ENCODE data around the gene ACTL9. TPM values are rescaled to one million over a fixed set of nuclear protein-coding genes. Genes with fewer than 3 reads are reported as not detected.

ACTL9 gene
- total and polyA plus RNA-seq, 2 donors (not counting 3 experiments of a cell fraction or from before 2014, with no cell fraction given) = not detected

GRCh38 chr19:8695911-8696310 lies 2.7 kb downstream of the ACTL9 start:
- intact Hi-C loops (cut with micrococcal nuclease) (no loop called here), dilution Hi-C loops (cut with MboI; ENCODE audit: extremely low pct_ligation_motif_present, low sequenced_read_pairs) (no loop called here)

More at GRCh38 chr19:8695911-8696310, 2.7 kb downstream of the ACTL9 start:
- Histone ChIP-seq H2AFZ (ENCODE audit: low read depth, low read length) (no peak overlapping the region), H3K79me2 (ENCODE audit: control insufficient read depth, insufficient read depth, low read length) (no peaks in the 10 kb centered on the region), H3K27ac (ENCODE audit: insufficient read depth, low read depth, low read length) (no peak overlapping the region), H3K4me1 (ENCODE audit: control insufficient read depth, extremely low read depth, insufficient read depth, low read length) (no peaks in the 10 kb centered on the region), H3K4me3 (replicated peaks in 1 of 3; ENCODE audit: insufficient read depth in 1 of 3, low read depth in 1 of 3, low read length in 3 of 3) (no peak overlapping the region), H3K4me2 (ENCODE audit: insufficient read depth, low read length) (no peak overlapping the region), H3K9me1 (replicated peaks; ENCODE audit: control insufficient read depth, extremely low read depth, insufficient read depth, low read length) (no peaks in the 10 kb centered on the region), H3K27me3 (ENCODE audit: control insufficient read depth in 2 of 2, insufficient read depth in 2 of 2, low read length in 2 of 2) (no peaks in the 10 kb centered on the region), H3K9me3 (replicated peaks; ENCODE audit: control insufficient read depth, insufficient read depth, low read length) (no peaks in the 10 kb centered on the region), H3K9ac (replicated peaks; ENCODE audit: extremely low read depth, insufficient read depth, low read length) (no peak overlapping the region), H3K36me3 (ENCODE audit: control insufficient read depth in 2 of 2, extremely low read depth in 1 of 2, insufficient read depth in 2 of 2, low read length in 2 of 2) (no peaks in the 10 kb centered on the region), H4K20me1 (replicated peaks; ENCODE audit: control insufficient read depth, extremely low read depth, insufficient read depth, low read length) (no peaks in the 10 kb centered on the region)
- CTCF ChIA-PET = no interaction called here
- no peak for TF ChIP-seq CTCF (IDR thresholded peaks at IDR 0.05; ENCODE audit: extremely low read depth in 1 of 2, insufficient read depth in 1 of 2, low read depth in 1 of 2, low read length in 2 of 2)
- TF ChIP-seq POLR2A (IDR thresholded peaks at IDR 0.05; ENCODE audit: low read depth, low read length) = no peak
- no peak for TF ChIP-seq POLR2AphosphoS5 (IDR thresholded peaks at IDR 0.05; ENCODE audit: insufficient read depth, low read depth, low read length)
- TF ChIP-seq MYC (IDR thresholded peaks at IDR 0.05; ENCODE audit: low read depth, low read length) = no peak
- TF ChIP-seq EZH2 (IDR thresholded peaks at IDR 0.05; ENCODE audit: borderline replicate concordance, low read depth, low read length, severe bottlenecking) = no peak
- TF ChIP-seq JUN (IDR thresholded peaks at IDR 0.05; ENCODE audit: borderline replicate concordance, insufficient read depth, insufficient read length, low read depth) = no peak
- no peak for TF ChIP-seq FOS (IDR thresholded peaks at IDR 0.05; ENCODE audit: borderline replicate concordance, insufficient read depth, low read length)
- TF ChIP-seq, protein P1, sequence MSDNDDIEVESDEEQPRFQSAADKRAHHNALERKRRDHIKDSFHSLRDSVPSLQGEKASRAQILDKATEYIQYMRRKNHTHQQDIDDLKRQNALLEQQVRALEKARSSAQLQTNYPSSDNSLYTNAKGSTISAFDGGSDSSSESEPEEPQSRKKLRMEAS (IDR thresholded peaks at IDR 0.05; ENCODE audit: insufficient read depth, insufficient read length) = no peak
- no peak for TF ChIP-seq GATA2 (IDR thresholded peaks at IDR 0.05; ENCODE audit: insufficient read depth, insufficient read length, low read depth, low read length)
- no TSS peak for BruUV-seq (replicated peaks)
- POLR2A ChIA-PET = no interaction called here
- DNase-seq (ENCODE audit: low read depth, low spot score) = no peak
- no peak for FAIRE-seq
